ENCODE measurements around the gene CNPY3.

- TF ChIP-seq, protein P1, sequence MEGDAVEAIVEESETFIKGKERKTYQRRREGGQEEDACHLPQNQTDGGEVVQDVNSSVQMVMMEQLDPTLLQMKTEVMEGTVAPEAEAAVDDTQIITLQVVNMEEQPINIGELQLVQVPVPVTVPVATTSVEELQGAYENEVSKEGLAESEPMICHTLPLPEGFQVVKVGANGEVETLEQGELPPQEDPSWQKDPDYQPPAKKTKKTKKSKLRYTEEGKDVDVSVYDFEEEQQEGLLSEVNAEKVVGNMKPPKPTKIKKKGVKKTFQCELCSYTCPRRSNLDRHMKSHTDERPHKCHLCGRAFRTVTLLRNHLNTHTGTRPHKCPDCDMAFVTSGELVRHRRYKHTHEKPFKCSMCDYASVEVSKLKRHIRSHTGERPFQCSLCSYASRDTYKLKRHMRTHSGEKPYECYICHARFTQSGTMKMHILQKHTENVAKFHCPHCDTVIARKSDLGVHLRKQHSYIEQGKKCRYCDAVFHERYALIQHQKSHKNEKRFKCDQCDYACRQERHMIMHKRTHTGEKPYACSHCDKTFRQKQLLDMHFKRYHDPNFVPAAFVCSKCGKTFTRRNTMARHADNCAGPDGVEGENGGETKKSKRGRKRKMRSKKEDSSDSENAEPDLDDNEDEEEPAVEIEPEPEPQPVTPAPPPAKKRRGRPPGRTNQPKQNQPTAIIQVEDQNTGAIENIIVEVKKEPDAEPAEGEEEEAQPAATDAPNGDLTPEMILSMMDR (IDR thresholded peaks at IDR 0.05), result no peak
- TF ChIP-seq POLR2A (IDR thresholded peaks at IDR 0.05), result no peak
Observed at GRCh38 chr6:42921801-42922200, 7.5 kb upstream of the CNPY3 start.

All from testis (tissue), 2 donors.